Measurements from ENCODE around the gene CYP1B1.
A peak's percentile ranks its signal among the peaks of the same experiment; 100 is the strongest.
"Not testable (repeated sequence)": the region's sequence is repeated elsewhere in the genome, so short reads cannot be mapped to it uniquely, and the experiment has no call there.

Gene CYP1B1

DNA sequence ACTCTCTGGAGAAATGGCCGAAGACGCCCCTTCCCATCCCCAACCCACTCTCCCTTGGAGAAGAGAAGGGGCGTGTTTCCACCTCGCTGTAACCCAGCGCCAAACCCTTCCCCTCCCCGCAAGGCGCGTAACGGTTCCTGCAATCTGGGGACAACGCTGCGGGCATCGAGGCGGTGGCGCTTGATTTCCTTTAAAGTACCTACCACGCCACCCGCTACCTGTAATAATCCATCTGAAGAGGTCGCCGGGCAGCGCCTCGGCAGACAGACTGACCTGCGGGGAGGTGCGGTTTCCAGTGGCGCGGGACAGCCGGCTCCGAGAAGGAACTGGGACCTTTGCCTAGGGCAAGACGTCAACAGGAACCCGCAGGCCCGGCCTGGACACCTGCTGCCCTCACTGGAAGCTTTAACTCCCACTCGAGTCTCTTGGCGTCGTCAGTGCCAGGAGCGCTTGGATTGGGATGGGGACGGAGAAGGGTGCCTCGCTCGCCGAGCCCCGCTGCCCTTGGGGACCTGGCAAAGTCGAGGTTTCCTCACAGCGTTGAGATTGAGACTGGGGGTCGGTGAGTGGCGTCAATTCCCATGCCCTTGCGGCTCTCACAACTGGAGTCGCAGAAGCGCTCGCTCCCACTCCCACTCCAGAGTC lies at the start of gene CYP1B1:
CYP1B1 (minus strand) TSS at position 645 of the 645 bp plus-strand sequence. CDS start 763 bp downstream, outside the sequence.
- no peak for DNase-seq (ENCODE audit: low read depth in 2 of 2)

DNA sequence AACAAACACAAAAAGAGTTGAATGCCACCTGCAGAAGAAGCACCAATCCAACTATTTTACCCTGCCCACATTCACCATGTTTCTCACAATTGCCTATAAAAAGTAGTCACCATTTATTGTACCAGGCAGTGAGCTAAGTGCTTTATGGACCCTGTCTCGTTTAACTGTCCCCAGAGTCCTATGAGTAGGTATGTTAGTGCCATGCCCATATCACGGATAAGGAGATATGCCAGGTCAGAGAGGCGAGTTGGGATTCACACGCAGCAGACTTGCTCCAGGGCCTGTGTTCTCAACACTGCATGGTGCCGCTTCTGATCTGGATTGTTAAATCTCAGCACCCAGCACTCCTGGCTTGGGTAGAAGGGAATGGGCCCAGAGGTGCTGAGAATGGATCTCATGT lies 49.1 kb upstream of the CYP1B1 start:
- DNase-seq (ENCODE audit: low read depth in 2 of 2), result no peak

DNA sequence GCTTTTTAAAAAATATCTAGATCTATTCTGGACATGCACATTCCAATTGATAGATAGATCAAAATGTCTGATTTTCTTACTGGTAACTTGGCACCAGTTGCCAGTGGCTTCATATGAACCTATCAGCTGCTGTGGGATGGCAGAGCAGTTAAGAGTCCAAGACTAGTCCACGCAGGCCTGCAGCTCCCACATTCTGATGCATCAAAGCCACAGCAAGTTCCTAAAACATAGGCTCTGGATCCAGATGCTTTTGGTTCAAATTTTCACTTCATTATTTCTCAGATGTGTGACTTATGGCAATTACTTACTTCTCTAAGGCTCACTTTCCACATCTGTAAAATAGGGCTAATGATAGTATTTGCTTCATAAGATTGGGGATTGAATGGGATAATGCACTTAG lies 48.0 kb upstream of the CYP1B1 start:
- DNase-seq (ENCODE audit: low read depth in 2 of 2), result no peak

DNA sequence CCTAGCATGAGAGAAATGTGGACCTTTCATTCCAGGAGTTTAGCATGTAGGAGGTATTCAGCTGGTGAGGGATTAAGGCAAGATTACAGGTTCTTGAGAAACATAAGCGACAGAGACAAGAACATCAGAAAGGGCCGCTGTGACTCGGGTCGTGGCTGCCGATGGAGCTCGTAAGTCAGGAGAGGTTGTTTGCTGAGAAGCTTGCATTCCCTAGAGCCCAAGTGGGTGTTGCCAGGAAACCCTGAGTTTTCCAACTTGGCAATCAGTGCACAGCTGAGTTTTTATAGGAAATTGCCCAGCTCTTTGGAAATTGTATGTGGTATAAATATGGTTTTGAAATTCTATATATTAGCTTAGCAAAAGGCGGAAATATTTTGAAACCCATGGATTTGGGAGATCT lies 46.4 kb upstream of the CYP1B1 start:
- no peak for DNase-seq (ENCODE audit: low read depth in 2 of 2)

DNA sequence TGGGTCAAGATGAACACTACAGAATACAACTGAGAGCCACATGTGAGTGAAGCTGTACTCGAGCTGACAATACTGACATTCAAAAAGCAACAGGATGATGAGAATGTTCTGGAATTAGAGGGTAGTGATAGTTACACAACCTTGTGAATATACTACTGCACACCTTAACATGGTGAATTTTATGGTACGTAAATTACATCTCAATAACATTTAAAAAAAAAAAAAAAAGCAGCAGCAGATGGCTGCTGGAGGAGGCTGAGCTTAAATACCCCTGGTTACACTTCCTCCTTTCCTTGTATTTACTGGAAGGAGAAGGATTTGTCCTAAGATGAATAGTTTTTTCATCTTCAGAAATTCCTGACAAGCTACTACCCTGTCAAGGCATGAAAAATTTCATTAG lies 45.5 kb upstream of the CYP1B1 start:
- no peak for DNase-seq (ENCODE audit: low read depth in 2 of 2)

DNA sequence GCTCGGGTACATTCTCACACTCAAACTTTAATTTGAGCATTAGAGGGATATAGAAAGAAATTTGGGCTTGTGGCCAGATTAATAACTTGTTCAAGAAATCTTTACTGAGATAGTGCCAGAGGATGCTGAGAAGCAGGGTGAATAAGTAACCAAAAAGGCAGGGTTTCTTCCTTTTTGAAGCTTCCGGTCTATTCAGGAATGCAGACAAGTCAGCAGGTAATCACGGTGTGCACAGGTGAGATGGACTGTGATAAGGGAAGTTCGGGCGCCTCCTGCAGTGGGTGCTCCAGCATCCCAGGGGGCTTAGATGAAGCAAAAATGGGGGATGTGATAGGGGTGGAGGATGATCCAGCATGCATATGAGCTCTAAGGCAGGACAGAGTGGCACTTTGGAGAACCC lies 44.9 kb upstream of the CYP1B1 start:
- DNase-seq (ENCODE audit: low read depth in 2 of 2), result no peak

DNA sequence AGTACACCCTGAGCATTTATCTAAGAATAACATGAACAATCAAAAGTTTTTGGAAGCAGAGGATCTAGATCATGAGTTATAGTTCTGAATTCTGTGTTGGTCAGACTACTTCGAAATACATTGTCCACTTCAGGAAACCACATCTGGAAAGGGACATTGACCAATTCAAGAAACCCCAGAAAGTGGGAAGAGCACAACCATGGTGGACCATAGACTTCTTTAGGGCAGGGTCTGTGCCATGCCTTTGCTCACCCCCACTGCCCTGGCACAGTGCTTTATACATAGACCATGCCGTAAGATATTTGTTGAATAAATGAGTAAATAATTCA lies 44.3 kb upstream of the CYP1B1 start:
- DNase-seq (ENCODE audit: low read depth in 2 of 2), result no peak

DNA sequence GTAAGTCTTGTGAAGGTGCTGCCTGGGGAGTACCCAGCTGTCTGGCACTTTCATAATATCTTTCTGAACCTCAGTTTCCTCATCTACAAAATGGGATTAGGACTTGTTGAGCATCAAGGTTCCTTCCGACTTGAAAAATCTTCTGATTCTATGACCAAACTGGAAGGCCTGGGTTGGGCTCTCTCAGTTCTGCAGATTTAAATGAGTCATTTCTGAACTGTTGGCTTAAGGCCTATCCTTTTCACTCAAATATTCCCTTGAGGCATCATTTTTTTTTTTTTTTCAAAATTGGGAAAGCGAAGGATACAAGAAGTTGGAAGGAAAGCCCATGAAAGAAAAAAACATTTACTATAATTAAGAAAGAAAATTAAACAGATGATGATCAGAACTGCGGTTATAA lies 40.8 kb upstream of the CYP1B1 start:
- DNase-seq (ENCODE audit: low read depth in 2 of 2), result no peak

DNA sequence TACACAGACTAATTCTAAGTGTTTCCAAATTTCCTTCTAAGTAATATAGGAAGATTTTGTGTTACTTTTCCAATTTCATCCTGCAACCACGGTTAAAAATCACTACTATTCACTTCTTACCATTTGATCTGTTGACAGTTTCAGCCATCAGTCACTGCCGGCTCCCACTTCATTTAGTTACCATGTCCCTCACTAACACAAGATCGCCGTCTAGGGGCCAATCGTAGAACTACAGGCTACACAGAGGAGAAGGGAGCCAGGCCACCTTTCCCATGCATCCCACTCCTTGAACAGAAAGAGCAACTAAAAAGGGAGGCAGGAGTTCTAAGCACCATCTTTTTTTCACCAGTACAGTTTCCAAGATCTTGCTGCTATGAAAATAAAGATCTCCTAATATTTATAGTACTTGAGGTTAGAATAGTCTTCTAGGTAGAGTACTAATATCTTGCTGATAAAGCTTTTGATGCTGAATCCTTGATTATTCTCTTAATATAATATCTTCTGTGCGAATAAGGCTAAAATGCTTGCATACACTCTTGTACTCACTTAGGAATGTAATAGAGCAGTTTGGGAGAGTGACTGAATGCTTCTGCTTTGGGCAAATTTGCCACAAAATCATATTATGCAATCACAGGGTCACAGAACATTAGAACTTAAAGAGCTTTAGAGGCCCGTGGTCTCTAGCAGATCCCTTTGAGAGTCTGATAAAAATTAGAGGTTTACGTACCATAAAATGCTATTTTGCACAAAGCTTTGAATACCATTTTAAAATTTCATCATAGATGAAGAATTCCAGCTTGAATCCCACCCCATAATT lies 39.5 kb upstream of the CYP1B1 start:
- DNase-seq (ENCODE audit: low read depth in 2 of 2), result no peak

DNA sequence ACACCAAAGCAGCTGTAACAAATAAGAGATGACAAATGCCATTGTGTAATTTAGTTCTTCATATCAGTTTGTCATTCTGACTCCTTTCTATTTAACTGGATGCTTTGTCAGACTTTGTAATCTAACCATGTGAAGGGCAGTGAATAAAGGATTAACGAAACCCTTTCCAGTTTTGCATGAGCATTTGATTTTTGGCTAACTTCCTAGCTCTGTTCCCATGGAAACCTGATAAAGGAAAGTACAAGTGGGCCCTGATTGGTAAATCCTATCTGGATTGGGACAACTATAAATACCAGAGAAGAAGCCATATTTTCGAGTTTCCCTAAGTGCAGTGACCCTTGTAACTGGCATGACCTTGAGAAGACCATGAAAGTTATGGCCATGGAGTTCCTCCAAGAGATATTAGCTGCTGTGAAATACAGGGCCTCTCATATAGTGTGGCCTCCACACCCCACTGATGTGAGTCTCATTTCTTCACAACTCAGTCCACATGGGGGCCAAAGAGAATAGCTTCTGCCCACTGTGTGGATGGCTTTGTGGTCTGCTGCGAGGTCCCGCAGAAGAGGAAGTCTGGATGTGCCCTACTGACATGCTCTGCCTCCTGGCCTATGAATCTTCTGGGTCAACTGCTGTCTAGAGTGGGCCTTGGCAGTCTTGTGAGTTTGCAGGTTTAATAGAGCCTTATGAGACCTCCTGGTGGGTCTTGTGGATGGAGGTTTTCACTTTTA lies 38.2 kb upstream of the CYP1B1 start:
- DNase-seq (ENCODE audit: low read depth in 2 of 2), result no peak

DNA sequence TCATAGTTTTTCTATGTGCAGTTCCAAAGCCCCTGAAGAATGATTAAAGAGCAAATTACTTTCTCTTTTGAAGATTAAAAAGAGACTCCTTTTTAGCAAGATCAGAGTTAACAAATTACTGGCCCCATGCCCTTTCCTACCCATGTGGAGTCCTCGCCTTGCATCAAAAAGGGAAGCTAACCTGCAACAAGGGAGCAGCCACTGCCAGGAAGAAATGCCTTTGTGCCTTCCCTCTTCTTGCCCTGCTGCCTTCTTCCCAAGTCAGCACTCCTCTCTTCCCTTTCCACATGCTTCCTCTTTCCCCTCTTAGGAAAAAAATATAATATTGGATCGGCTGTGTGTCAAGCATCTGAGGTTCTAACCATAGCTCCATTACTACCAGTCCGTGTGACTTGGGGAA lies 37.1 kb upstream of the CYP1B1 start:
- DNase-seq (ENCODE audit: low read depth in 2 of 2), result no peak

DNA sequence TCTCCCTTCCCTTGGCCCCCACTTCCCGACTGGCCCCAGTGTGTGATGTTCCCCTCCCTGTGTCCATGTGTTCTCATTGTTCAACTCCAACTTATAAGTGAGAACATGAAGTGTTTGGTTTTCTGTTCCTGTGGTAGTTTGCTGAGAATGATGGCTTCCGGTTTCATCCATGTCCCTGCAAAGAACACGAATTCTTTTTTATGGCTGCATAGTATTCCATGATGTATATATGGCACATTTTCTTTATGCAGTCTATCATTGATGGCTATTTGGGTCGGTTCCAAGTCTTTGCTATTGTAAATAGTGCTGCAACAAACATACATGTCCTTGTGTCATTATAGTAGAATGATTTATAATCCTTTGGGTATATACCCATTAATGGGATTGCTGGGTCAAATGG lies 35.4 kb upstream of the CYP1B1 start:
- not testable (repeated sequence) for DNase-seq (ENCODE audit: low read depth in 2 of 2)

DNA sequence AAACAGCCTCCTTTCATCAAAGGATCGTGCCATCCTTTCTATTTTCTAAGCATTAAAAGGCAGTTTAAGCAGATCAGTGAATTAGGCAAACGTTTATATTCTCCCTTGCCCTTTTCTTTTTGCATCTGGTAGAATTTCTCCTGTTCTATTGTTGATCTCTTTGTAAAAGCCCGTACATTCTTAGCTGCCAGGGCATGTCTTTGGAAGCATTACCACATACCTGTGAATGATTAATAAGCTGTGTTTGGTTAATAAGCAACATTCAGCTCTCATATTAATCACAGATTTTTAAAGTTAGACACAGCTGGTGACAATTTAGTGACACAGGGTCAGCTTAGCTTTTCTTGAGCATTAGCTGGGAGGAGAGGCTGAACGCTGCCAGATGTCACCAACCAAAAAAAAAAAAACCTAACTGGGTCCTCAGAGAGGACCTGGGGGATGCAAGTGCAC lies 33.8 kb upstream of the CYP1B1 start:
- no peak for DNase-seq (ENCODE audit: low read depth in 2 of 2)

DNA sequence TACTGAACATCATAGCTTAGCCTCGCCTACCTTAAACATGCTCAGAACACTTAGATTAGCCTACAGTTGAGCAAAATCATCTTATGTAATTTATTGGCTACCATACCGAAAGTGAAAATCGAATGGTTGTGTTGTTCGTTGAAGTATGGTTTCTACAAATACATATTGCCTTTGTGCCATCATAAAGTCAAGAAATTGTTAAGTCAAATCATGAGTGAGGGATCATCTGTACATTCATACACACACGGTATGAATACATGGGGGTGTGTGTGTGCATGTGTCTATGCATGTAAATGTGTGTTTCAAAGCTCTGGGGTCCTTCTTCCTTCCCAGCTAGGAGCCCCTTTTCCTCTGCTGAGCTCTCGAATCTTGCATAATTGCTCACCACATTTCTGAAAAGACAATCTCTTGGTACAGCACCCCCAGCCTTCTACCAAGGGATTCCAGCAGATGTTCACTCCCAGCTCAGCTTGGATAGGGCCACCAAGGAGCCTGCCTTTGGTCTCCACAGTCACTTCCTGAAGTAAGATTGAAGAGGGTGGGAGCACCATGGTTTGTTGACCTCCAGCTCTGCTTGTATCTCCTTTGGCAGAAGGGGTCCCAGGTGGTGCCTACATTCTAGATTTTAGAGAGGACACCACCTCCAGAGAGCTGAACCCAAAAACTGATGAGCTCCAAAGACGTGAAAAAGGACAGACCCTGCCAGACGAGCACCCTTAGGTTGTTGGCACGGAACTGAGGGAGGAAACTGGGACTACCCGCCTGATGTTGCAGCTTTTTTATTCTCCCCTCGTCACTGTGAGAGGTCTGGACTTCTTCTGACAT lies 33.2 kb upstream of the CYP1B1 start:
- DNase-seq (ENCODE audit: low read depth in 2 of 2), result no peak

DNA sequence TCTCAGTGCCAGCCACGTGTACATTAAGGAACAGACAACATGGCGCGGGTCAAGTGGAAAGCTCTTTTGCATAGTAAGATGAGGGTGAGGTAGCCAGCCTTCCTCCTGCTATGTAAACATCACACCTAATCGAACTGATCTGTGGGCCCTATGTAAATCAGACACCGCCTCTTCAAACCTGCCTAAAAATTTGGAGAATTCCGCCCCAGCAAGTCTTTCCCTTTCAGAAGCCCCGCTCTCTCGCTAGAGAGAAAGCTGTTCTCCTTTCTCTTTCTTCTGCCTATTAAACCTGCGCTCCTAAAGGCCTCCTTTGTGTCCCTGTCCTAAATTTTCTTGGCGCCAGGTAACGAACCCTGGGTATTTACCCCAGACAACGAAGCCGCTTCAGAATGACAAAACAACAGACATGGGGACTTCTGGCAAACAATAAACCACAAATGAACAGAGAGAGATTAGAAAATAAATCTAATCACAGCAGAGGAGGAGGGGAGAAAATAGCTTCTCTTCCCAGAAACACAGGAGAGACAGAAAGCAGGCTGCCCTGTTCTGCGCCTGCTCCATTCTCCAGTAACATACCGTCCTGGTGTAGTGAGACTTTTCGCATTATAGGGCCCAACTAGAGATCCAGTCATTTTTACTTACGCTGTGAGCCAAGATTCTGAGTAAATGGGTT lies 31.9 kb upstream of the CYP1B1 start:
- DNase-seq (ENCODE audit: low read depth in 2 of 2), result no peak

DNA sequence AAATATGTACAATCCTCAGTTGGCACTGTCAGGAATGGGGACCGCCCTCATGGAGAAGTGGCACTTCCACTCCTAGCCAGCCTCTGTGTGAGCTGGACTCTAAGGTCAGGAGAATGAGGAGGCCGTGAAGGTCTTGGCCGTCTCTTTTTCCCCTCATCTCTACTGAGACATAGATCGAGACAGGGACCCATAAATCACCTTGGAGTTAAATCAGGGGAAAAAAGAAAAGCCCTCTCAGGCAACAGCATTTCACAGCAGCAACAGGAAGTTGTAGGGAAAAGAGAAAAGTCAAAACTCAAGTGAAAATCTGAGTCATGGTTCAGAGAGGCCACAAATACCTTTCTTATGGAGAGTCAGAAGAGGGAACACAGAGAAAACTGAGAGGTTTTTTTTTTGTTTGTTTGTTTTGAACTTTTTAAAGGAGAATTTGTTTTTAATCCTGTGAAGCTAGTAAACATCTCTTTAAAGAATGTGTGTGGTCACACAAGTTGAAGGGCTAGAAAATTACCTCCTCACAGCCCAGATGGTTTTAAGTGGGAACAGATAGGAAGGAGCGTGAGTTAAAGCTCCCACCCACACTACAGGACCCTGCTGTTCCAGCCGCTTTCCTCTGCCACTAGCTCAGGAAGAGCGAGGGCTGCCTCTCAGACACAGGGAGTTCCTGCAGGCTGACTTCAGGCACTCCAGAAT lies 30.6 kb upstream of the CYP1B1 start:
- DNase-seq (ENCODE audit: low read depth in 2 of 2), result peak in 1 of 2 experiments; percentile 57

DNA sequence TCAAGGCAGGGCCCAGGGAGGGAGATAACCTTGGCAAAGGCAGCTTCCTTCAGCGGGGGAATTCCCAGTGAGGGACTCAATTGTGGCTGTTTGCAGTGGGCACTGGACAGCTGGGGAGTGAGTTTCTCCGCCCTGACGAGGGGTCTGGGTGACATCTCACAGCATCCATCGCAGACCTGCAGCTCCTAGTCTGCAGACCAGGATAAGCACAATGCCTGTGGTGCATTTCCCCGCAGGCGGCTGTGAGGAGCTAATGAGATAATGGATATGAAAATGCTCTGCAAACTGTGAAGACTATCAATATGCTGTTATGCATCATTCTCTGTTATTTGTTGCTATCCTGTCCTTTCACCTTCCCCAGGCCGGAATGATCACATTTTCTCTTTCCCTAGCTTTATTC lies 30.0 kb upstream of the CYP1B1 start:
- no peak for DNase-seq (ENCODE audit: low read depth in 2 of 2)

DNA sequence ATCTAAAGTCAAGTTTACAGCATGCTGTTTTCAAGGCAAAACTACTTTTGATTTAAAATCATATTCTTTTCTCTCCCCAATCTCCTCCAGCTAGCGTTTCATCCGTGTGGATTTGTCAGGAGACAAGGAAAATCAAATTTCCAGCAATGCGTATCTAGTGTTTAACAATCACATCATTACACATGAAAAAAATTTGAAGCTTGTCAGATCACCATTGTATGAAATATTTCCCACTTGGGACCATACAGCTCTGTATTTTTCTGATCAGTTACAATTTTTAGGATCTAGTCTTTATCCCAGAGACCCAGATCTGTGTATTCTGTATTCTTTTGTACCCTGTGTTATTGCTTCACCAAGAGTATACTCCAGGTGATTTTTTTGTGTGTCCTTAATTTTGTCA lies 28.6 kb upstream of the CYP1B1 start:
- no peak for DNase-seq (ENCODE audit: low read depth in 2 of 2)

DNA sequence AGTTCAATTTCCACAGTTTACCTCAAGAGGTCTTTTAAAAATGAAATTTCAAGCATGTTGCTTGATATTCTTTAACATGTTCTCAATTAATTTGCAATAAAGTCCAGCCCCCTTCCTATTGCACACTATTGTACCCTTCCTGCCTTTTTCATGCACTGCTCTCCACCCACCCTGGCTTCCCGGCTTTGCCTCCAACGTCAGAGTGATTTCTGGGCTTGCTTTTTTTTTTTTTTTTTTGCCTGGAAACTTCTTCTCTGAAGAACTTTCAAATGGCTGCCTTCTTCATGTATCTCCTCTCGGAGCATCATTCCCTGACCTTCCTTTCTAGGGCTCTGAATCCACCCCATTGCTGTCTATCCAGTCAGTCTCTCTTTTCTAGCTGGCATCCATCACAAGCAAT lies 24.4 kb upstream of the CYP1B1 start:
- DNase-seq (ENCODE audit: low read depth in 2 of 2), result no peak

DNA sequence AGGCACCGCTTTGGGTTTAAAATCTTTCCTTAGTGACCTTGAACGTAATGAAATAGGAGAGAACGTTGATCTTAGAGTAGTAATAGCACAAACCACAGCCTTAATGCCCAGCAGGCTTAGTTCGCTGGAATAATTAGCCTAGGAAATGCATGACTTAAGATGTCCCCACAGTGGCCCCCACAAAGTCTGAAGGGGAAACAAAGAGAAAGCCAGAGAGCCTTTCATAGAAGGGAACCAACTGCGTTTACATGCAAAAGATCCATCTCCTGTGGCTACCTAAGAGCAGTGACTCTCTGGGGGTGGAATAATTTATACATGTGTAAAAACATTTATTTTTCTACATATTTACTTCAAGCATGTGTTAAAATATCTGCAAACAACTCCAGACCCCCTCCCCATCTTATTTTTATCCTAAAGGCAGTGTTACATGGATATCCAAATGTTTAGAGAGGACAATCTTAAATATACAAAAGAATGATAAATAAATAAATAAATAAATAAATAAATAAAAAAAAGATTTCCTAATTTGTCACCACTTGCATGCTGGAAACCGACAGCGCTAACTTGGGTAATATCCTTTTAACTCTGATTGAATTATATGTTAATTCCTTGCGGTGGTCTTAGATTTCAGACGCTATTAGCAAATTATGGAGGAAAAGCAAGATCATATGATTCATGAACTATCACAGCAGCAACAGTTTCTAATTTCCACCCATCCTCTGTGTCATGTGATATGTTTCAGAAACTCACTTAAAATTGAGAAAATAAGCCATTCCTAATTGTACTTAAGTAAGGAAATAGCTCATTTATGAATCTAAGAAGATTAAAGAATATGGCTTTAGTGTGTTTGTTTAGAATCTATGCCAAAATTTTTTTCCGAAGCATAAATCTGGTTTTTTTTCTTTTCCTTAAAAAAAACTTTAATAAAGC lies 23.4 kb upstream of the CYP1B1 start:
- DNase-seq (ENCODE audit: low read depth in 2 of 2), result no peak

All from fibroblast of skin of left biceps (primary cell).